ENCODE data around the gene MSANTD1.

Gene MSANTD1

DNA sequence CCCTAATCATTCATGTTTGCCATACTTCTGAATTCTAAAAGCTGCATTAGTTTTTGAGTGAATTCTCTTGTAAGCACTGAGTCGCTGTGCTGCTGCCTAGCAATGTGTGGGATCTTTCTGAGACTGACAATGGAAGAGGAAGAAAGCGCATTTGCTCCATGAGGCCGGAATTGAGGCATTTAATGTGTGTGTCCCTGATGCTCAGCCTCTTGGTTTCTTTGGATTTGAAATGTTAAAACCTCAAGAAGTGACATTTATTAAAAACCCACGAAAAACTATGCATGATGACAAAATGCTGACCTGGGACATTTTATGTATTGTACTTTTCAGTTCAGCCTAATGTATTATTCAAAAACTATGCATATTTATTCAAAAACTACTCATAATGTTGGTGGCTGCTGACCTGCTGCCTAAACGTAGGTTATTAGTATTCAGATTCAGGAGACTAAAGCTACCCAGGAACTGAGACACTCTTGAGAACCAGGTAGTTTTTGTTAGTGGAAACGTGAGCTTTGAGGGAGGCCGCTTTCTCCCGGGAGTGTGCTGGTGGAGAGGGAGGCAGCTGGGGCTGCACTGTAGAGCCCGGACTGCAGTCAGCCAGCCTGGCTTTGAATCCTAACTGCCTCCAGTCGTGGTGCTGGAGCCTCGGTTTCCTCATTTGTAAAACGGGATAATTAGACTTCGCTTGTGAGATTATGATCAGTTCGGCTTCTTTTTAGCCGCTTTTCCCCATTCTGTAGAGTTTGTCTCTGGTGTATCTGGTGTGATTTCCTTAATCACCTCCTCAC lies 55.2 kb downstream of the MSANTD1 start:
- no peak for DNase-seq (ENCODE audit: low read depth)

DNA sequence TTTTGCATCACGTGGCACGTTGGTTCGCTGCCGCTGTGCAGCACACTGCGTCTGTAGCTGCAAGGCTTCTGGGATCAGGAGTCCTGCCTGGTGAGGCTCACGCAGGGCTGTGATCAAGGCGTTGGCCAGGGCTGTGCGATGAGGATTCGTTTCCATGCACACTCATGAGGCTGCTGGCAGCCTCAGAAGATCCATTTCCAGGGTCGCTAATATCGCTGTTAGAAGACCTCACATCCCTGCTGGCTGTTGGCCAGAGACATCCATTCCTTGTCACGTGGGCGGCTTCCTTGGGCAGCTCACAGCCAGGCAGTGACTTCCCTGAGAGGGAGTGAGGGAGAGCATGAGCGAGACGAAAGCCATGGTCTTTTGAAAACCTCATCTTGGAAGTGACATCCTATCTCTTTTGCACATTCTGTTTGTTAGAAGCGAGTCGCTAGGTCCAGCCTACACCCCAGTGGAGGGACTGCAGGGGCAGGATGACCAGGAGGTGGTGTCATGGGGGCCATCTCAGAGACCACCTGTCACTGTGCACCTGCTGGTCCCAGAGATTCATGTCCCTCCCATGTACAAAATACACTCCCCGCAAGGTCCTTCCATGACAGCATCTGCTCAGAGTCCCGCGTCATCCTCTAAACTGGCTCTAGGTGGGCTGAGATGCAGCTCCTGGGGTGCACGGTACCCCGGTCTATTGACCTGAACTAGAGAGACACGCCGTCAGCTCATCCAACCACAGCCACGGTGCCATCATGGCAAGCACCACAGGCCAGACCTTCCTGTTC lies 56.1 kb downstream of the MSANTD1 start:
- DNase-seq (ENCODE audit: low read depth): no peak

DNA sequence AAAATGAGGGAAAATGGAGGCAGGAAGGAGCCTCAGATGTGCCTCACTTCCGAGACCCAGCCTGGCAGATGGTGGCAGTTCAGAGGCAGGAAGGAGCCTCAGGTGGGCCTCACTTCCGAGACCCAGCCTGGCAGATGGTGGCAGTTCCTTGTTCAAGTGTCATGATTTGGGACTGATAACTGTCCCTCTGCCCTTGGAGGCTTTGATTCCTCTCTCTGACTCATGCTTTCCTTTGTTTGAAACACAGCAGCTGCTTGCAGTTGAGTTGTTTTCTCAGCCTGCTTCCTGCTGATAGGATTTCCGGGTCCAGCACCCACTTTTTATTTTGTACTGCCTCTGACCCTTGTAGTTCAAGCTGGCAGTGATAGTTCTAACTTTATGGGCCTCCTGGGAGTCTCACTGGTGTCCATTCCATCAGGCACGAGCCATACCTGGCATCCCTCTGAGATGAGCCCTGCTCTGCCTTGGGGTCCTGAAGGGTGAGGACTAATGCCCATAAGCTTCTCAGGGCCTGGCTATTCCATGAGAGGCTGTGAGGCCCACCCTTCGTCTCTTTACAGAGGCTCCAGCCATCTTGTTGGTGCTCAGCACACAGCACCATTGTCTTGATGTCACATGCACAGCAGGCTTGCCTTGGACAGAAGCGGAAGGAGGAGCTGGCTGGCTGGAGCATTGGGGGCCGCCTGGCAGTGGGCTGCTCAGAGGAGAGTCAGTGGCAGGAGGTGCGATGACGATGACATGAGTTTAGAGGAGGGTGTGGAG lies 56.8 kb downstream of the MSANTD1 start:
- DNase-seq (ENCODE audit: low read depth): no peak

Measured in stimulated activated CD8-positive, alpha-beta memory T cell treated with anti-CD3 and anti-CD28 coated beads, Interleukin-12 subunit alpha, Interleukin-12 subunit beta, amount 100 ng/mL, for 4 hours (primary cell).